ENCODE results near the gene NKPD1.

NKPD1 gene

GRCh38 chr19:45171211-45171623 is 10.4 kb upstream of the NKPD1 start:
- Histone ChIP-seq H3K9me3 (ENCODE audit: control insufficient read depth in 1 of 2, low read length in 2 of 2) (no peaks in the 10 kb centered on the region), H3K27me3 (ENCODE audit: low read depth, low read length) (no peaks in the 10 kb centered on the region), H3K27ac (ENCODE audit: low read length) (no peak overlapping the region), H3K36me3 (ENCODE audit: control insufficient read depth in 1 of 2, insufficient read depth in 2 of 2, low read length in 2 of 2) (no peaks in the 10 kb centered on the region), H3K4me3 (ENCODE audit: low read depth in 1 of 2, low read length in 2 of 2) (no peak overlapping the region), H3K4me1 (ENCODE audit: control insufficient read depth in 1 of 2, insufficient read depth in 2 of 2, low read length in 2 of 2) (no peaks in the 10 kb centered on the region)

GRCh38 chr19:45170146-45171106 is 9.6 kb upstream of the NKPD1 start:
- Histone ChIP-seq H3K27ac (ENCODE audit: low read length) (no peak overlapping the region), H3K4me1 (ENCODE audit: control insufficient read depth in 1 of 2, insufficient read depth in 2 of 2, low read length in 2 of 2) (no peaks in the 10 kb centered on the region)

GRCh38 chr19:45169602-45170001 is 8.8 kb upstream of the NKPD1 start:
- H3K4me3 ChIP-seq (ENCODE audit: low read depth in 1 of 2, low read length in 2 of 2) = no peak overlapping the region
- H3K27ac ChIP-seq (ENCODE audit: low read length) = no peak overlapping the region
- peaks cover 0 to under 1% of the 10 kb centered on the region in 2 donors for H3K4me1 ChIP-seq (ENCODE audit: control insufficient read depth in 1 of 2, insufficient read depth in 2 of 2, low read length in 2 of 2)
- no peaks in the 10 kb centered on the region for H3K27me3 ChIP-seq (ENCODE audit: low read depth, low read length)
- H3K9me3 ChIP-seq (ENCODE audit: control insufficient read depth in 1 of 2, low read length in 2 of 2) = no peaks in the 10 kb centered on the region
- H3K36me3 ChIP-seq (ENCODE audit: control insufficient read depth in 1 of 2, insufficient read depth in 2 of 2, low read length in 2 of 2) = no peaks in the 10 kb centered on the region

More at GRCh38 chr19:45170146-45171106, 9.6 kb upstream of the NKPD1 start:
- no peaks in the 10 kb centered on the region for H3K9me3 ChIP-seq (ENCODE audit: control insufficient read depth in 1 of 2, low read length in 2 of 2)
- H3K4me3 ChIP-seq (ENCODE audit: low read depth in 1 of 2, low read length in 2 of 2) = no peak overlapping the region
- no peaks in the 10 kb centered on the region for H3K36me3 ChIP-seq (ENCODE audit: control insufficient read depth in 1 of 2, insufficient read depth in 2 of 2, low read length in 2 of 2)
- H3K27me3 ChIP-seq (ENCODE audit: low read depth, low read length) = no peaks in the 10 kb centered on the region

GRCh38 chr19:45168767-45169351 is 8.1 kb upstream of the NKPD1 start:
- Histone ChIP-seq H3K27ac (ENCODE audit: low read length) (no peak overlapping the region), H3K4me1 (ENCODE audit: control insufficient read depth in 1 of 2, insufficient read depth in 2 of 2, low read length in 2 of 2) (peaks cover 0 to 4% of the 10 kb centered on the region in 2 donors), H3K9me3 (ENCODE audit: control insufficient read depth in 1 of 2, low read length in 2 of 2) (no peaks in the 10 kb centered on the region), H3K4me3 (ENCODE audit: low read depth in 1 of 2, low read length in 2 of 2) (no peak overlapping the region), H3K27me3 (ENCODE audit: low read depth, low read length) (no peaks in the 10 kb centered on the region), H3K36me3 (ENCODE audit: control insufficient read depth in 1 of 2, insufficient read depth in 2 of 2, low read length in 2 of 2) (no peaks in the 10 kb centered on the region)

- no peaks in the 10 kb centered on the region for H3K36me3 ChIP-seq (ENCODE audit: control insufficient read depth in 1 of 2, insufficient read depth in 2 of 2, low read length in 2 of 2)
- H3K27ac ChIP-seq (ENCODE audit: low read length) = no peak overlapping the region
- peaks cover 0 to 4% of the 10 kb centered on the region in 2 donors for H3K4me1 ChIP-seq (ENCODE audit: control insufficient read depth in 1 of 2, insufficient read depth in 2 of 2, low read length in 2 of 2)
- H3K9me3 ChIP-seq (ENCODE audit: control insufficient read depth in 1 of 2, low read length in 2 of 2) = no peaks in the 10 kb centered on the region
- H3K4me3 ChIP-seq (ENCODE audit: low read depth in 1 of 2, low read length in 2 of 2) = no peak overlapping the region
- H3K27me3 ChIP-seq (ENCODE audit: low read depth, low read length) = no peaks in the 10 kb centered on the region
Measured at GRCh38 chr19:45166723-45167252, 6.0 kb upstream of the NKPD1 start.

- no peak overlapping the region for H3K27ac ChIP-seq (ENCODE audit: low read length)
- no peaks in the 10 kb centered on the region for H3K27me3 ChIP-seq (ENCODE audit: low read depth, low read length)
- peaks cover 0 to 4% of the 10 kb centered on the region in 2 donors for H3K4me1 ChIP-seq (ENCODE audit: control insufficient read depth in 1 of 2, insufficient read depth in 2 of 2, low read length in 2 of 2)
Measured at GRCh38 chr19:45164577-45165335, 4.0 kb upstream of the NKPD1 start.

GRCh38 chr19:45163751-45164460 is 3.1 kb upstream of the NKPD1 start:
- Histone ChIP-seq H3K36me3 (ENCODE audit: control insufficient read depth in 1 of 2, insufficient read depth in 2 of 2, low read length in 2 of 2) (no peaks in the 10 kb centered on the region), H3K4me1 (ENCODE audit: control insufficient read depth in 1 of 2, insufficient read depth in 2 of 2, low read length in 2 of 2) (peaks cover 0 to 4% of the 10 kb centered on the region in 2 donors), H3K27me3 (ENCODE audit: low read depth, low read length) (no peaks in the 10 kb centered on the region), H3K9me3 (ENCODE audit: control insufficient read depth in 1 of 2, low read length in 2 of 2) (no peaks in the 10 kb centered on the region), H3K4me3 (ENCODE audit: low read depth in 1 of 2, low read length in 2 of 2) (no peak overlapping the region), H3K27ac (ENCODE audit: low read length) (no peak overlapping the region)

More at GRCh38 chr19:45164577-45165335, 4.0 kb upstream of the NKPD1 start:
- Histone ChIP-seq H3K36me3 (ENCODE audit: control insufficient read depth in 1 of 2, insufficient read depth in 2 of 2, low read length in 2 of 2) (no peaks in the 10 kb centered on the region), H3K4me3 (ENCODE audit: low read depth in 1 of 2, low read length in 2 of 2) (no peak overlapping the region), H3K9me3 (ENCODE audit: control insufficient read depth in 1 of 2, low read length in 2 of 2) (no peaks in the 10 kb centered on the region)

- Histone ChIP-seq H3K4me3 (ENCODE audit: low read depth in 1 of 2, low read length in 2 of 2) (no peak overlapping the region), H3K36me3 (ENCODE audit: control insufficient read depth in 1 of 2, insufficient read depth in 2 of 2, low read length in 2 of 2) (no peaks in the 10 kb centered on the region), H3K4me1 (ENCODE audit: control insufficient read depth in 1 of 2, insufficient read depth in 2 of 2, low read length in 2 of 2) (peaks cover 0 to 4% of the 10 kb centered on the region in 2 donors), H3K27me3 (ENCODE audit: low read depth, low read length) (no peaks in the 10 kb centered on the region), H3K27ac (ENCODE audit: low read length) (no peak overlapping the region), H3K9me3 (ENCODE audit: control insufficient read depth in 1 of 2, low read length in 2 of 2) (no peaks in the 10 kb centered on the region)
Measured at GRCh38 chr19:45163156-45163555, 2.4 kb upstream of the NKPD1 start.

GRCh38 chr19:45162608-45163143 is 1.9 kb upstream of the NKPD1 start:
- no peaks in the 10 kb centered on the region for H3K9me3 ChIP-seq (ENCODE audit: control insufficient read depth in 1 of 2, low read length in 2 of 2)
- H3K4me3 ChIP-seq (ENCODE audit: low read depth in 1 of 2, low read length in 2 of 2) = no peak overlapping the region
- H3K4me1 ChIP-seq (ENCODE audit: control insufficient read depth in 1 of 2, insufficient read depth in 2 of 2, low read length in 2 of 2) = peaks cover 0 to 4% of the 10 kb centered on the region in 2 donors
- H3K36me3 ChIP-seq (ENCODE audit: control insufficient read depth in 1 of 2, insufficient read depth in 2 of 2, low read length in 2 of 2) = no peaks in the 10 kb centered on the region
- H3K27ac ChIP-seq (ENCODE audit: low read length) = no peak overlapping the region
- H3K27me3 ChIP-seq (ENCODE audit: low read depth, low read length) = no peaks in the 10 kb centered on the region

- Histone ChIP-seq H3K9me3 (ENCODE audit: control insufficient read depth in 1 of 2, low read length in 2 of 2) (no peaks in the 10 kb centered on the region), H3K4me1 (ENCODE audit: control insufficient read depth in 1 of 2, insufficient read depth in 2 of 2, low read length in 2 of 2) (peaks cover 0 to 4% of the 10 kb centered on the region in 2 donors), H3K27ac (ENCODE audit: low read length) (no peak overlapping the region), H3K36me3 (ENCODE audit: control insufficient read depth in 1 of 2, insufficient read depth in 2 of 2, low read length in 2 of 2) (no peaks in the 10 kb centered on the region), H3K4me3 (ENCODE audit: low read depth in 1 of 2, low read length in 2 of 2) (no peak overlapping the region), H3K27me3 (ENCODE audit: low read depth, low read length) (no peaks in the 10 kb centered on the region)
Measured at GRCh38 chr19:45161738-45162607, 1.2 kb upstream of the NKPD1 start.

Measured in muscle layer of duodenum (tissue), 2 donors.